ENCODE data around the gene POU4F3.
A peak's percentile ranks its signal among the peaks of the same experiment; 100 is the strongest.

The POU4F3 gene

GRCh38 chr5:146340260-146341081 is 1.8 kb downstream of the POU4F3 start:
- no peak for DNase-seq (ENCODE audit: low spot score)

- DNase-seq (ENCODE audit: low spot score): no peak
These were observed 3.2 kb downstream of the POU4F3 start for GRCh38 chr5:146341854-146342253.

DNA sequence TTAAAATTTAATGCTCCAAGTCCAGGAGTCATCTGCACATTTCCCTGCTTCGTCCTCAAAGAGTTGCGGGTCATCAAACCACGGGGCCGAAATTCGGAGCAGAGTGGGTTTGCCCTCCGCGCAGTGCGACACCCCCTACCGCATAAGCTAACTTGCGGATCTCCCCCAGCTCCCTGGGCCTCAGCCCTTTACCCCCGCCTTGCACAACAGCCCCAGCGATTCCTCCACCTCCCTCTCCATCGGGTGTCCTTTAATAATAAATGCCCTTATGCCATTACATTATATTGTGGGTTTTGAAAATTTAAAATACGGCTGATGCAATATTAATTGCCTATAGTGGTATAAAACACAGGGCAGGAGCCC is 3.9 kb downstream of the POU4F3 start:
- no peak for DNase-seq (ENCODE audit: low spot score)

- no peak for DNase-seq (ENCODE audit: low spot score)
These were observed 4.5 kb downstream of the POU4F3 start for GRCh38 chr5:146342882-146343865.

- DNase-seq (ENCODE audit: low spot score): peak; percentile 57
These were observed 5.8 kb downstream of the POU4F3 start for GRCh38 chr5:146344155-146345118.

DNA sequence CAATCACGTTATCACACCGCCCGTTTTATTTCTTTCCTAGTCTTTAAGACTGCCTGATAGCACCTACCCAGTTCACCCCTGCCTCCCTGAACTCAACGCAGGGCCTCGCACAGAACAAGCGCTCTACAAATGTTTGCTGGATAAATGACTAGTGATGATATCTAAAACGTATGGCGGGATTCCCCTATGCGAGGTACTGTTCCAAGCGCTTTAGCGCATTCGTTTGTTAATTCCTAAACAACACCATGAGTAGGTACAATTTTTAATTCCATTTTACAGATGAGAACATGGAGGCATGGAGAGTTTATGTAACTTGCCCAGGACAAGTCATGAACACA is 6.6 kb downstream of the POU4F3 start:
- no peak for DNase-seq (ENCODE audit: low spot score)

DNA sequence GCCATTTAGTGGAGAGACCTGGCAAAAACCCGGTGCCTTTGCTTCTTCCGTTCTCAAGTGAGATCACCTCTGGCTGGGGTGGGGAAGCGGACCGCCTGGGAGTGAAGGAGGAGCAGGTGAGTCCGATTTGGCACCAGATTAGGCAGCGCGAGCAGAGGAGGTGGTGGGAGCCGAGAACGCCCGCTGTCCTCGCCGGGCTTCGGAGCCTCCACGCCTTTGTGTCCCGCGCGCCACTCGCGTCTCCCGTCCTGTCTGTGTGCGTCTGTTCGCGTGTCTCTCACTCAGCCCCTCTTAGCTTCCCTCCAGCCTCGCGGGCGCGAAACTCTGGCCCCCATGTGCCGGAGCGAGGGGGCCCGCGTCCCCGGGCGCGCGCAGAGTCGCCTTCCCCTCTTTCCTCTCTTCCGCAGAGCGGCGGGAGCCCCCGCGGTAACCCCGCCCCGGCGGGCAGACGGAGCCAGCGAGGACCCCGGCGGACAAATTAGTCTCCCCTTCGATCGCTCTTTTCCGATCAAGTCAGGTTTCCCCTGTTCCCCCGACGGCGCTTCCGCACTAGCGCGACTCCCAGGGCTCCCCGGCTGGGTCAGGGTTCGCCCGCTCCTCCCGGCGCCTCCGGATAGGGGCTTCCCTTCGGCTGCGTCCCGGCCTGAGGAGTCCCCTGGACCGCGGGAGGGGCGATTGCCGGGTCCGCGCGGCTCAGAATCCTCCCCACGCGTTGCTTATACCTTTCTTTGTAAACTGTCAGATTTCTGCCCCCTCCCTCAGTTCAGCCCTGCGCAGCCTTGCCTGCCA is 7.1 kb downstream of the POU4F3 start:
- peak; percentile 47 for DNase-seq (ENCODE audit: low spot score)

- no peak for DNase-seq (ENCODE audit: low spot score)
These were observed 18.5 kb downstream of the POU4F3 start for GRCh38 chr5:146357126-146357525.

DNA sequence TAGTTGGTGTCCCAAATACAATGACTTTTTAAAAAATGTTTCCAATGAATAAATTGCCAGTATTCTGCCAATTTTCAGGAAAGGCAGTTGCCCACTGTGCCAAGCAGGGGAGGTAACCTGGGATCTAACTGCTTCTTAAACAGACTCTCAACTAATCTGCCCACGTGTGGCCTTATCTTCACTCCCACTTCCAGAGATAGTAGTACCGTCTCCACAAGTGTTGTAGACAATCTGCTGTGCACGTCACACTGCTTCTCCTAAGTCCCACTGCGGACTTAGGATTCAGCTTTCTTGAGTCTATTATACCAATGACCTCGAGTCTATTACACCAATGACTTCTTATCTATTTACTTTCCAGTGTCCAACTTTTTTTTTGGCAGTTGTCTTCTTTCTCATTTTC is 21.2 kb downstream of the POU4F3 start:
- no peak for DNase-seq (ENCODE audit: low spot score)

- no peak for DNase-seq (ENCODE audit: low spot score)
These were observed 24.7 kb downstream of the POU4F3 start for GRCh38 chr5:146363161-146363874.

DNA sequence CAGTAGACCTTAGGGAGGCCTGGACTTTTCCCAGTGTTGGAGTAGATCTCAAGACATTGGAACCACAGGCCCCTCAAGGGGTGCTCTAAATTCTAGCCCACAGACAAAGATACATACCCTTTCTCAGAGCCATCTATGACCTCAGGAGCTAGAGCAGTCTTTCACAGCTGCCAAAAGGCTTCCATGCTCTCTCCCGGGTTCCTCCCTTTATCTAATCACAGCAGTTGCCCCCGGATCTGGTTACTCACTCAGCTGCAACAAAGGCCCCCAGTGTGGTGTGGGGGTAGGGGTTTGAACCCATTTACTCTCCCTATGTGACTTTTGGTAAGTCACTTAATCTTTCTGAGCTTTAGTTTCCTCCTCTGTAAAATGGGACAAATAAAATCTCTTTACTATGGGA is 27.0 kb downstream of the POU4F3 start:
- no peak for DNase-seq (ENCODE audit: low spot score)

GRCh38 chr5:146366904-146367303 is 28.3 kb downstream of the POU4F3 start:
- no peak for DNase-seq (ENCODE audit: low spot score)

- no peak for DNase-seq (ENCODE audit: low spot score)
These were observed 29.5 kb downstream of the POU4F3 start for GRCh38 chr5:146368137-146368536.

- no peak for DNase-seq (ENCODE audit: low spot score)
These were observed 31.1 kb downstream of the POU4F3 start for GRCh38 chr5:146369691-146370090.

DNA sequence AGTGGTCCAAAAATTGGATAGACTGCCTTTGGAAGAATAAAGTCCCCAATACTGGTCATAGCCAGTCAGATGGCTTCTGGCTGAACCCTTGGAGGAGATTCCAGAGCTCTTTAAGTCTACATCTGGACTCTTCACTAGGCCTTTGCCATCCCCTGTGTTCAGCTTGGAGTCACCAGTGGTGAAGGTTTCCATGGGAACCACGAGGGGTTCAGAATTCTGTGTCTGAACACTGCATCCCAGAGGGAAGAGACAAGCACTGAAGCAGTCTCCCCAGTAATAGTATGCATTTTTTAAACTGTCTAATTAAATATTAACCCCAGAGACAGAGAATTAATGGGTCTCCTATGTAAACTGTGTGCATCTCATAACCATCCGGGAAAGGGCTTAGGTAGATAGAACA is 38.2 kb downstream of the POU4F3 start:
- DNase-seq (ENCODE audit: low spot score): no peak

GRCh38 chr5:146378986-146379385 is 40.3 kb downstream of the POU4F3 start:
- DNase-seq (ENCODE audit: low spot score): no peak

GRCh38 chr5:146380714-146381113 is 42.1 kb downstream of the POU4F3 start:
- DNase-seq (ENCODE audit: low spot score): no peak

- DNase-seq (ENCODE audit: low spot score): no peak
These were observed 49.7 kb downstream of the POU4F3 start for GRCh38 chr5:146388386-146388785.

DNA sequence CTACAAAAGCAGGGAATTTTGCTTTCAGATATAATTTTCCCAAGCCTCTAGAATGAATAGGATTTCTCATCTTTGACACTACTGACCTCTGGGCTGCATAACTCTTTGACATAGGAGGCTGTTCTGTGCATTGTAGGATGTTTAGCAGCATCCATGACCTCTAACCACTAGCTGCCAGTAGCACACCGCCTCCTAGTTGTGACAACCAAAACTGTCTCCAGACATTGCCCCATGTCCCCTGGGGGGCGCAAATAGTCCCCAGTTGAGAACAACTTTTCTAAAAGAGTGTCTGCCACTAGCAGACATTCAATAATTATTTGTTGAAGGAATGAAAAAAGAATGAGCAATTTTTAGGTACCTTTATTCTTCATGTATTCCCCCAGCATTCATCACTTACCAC is 51.8 kb downstream of the POU4F3 start:
- no peak for DNase-seq (ENCODE audit: low spot score)
